K562 (cell line): ENCODE results near the gene KLHL34. TPM values are rescaled to one million over a fixed set of nuclear protein-coding genes. Genes with fewer than 3 reads are reported as not detected.

Experiments used
- ATAC-seq: fragments of 200-7000 bp; cut with Tn5 transposase; 3 replicates; pipeline ENCODE4 v1.9.1; 2020; ENCODE audit warnings: moderate library complexity
- BruUV-seq: library from RNA; stranded (reverse); fragments of 400-500 nt; replicated peaks from 2 replicates; lab custom pipeline; 2021; lab: Mats Ljungman, UMichigan
- CTCF ChIA-PET: fragments of 300-600 bp; formaldehyde crosslinking; extraction: SDS; loops from one replicate; lab custom pipeline; 2021; ENCODE audit warnings: low intra/inter-chr PET ratio; lab: Yijun Ruan, JAX
- POLR2A ChIA-PET: fragments of 300-600, 350-650 bp; sonication (Branson Sonifier 250); formaldehyde crosslinking; extraction: SDS; loops from one replicate; lab custom pipeline; 2021; ENCODE audit warnings: antibody characterized with exemption, inconsistent platforms; lab: Yijun Ruan, JAX
- DNase-seq, 4 experiments: peaks; one replicate each; pipeline versions ENCODE4 v3.0.0 to v3.0.0-alpha.2; 2011 to 2018; ENCODE audit warnings: low spot score in 3 of 4, mixed read lengths in 3 of 4; ENCODE audit errors: extremely low read depth in 1 of 4
- FAIRE-seq: peaks from 2 replicates; lab custom pipeline; 2011; peaks lifted over from hg19 to GRCh38; lab: Jason Lieb, UNC
- H2AFZ ChIP-seq: 2 replicates; pipeline ENCODE4 v1.6.0; 2011; ENCODE audit warnings: low read depth, low read length, control low read depth, inconsistent platforms
- H3K27ac ChIP-seq: fragments of 200-600 bp; 3 replicates; pipeline ENCODE4 v1.8.0; 2011; ENCODE audit warnings: low read depth, mild to moderate bottlenecking, control low read depth, inconsistent platforms, low read length, moderate library complexity, mixed read lengths; ENCODE audit errors: extremely low read depth
- H3K27me3 ChIP-seq, 2 experiments: fragments of 300-600 bp in 1 of 2; 2 replicates in 1 of 2; 3 replicates in 1 of 2; pipeline versions ENCODE4 v1.6.0 to v1.8.0; 2011; ENCODE audit warnings: inconsistent platforms in 2 of 2, low read length in 2 of 2, mild to moderate bottlenecking in 1 of 2, mixed read lengths in 1 of 2, moderate library complexity in 1 of 2; ENCODE audit not compliant: control insufficient read depth in 2 of 2, insufficient read depth in 2 of 2
- H3K36me3 ChIP-seq: fragments of 300-600 bp; 3 replicates; pipeline ENCODE4 v1.8.0; 2011; ENCODE audit warnings: mild to moderate bottlenecking, low read length, inconsistent platforms; ENCODE audit not compliant: control insufficient read depth, insufficient read depth
- H3K4me1 ChIP-seq, 2 experiments: fragments of 200-600 bp in 1 of 2; replicated peaks in 1 of 2; 2 replicates in 1 of 2; 3 replicates in 1 of 2; pipeline versions ENCODE4 v1.5.1 to v1.8.0; 2011; ENCODE audit warnings: inconsistent platforms in 2 of 2, low read length in 2 of 2, mild to moderate bottlenecking in 1 of 2, mixed read lengths in 1 of 2, moderate library complexity in 1 of 2; ENCODE audit not compliant: control insufficient read depth in 2 of 2, insufficient read depth in 2 of 2
- H3K4me2 ChIP-seq: 2 replicates; pipeline ENCODE4 v1.6.1; 2011; ENCODE audit warnings: low read length, control low read depth, inconsistent platforms, mixed read lengths; ENCODE audit not compliant: insufficient read depth
- H3K4me3 ChIP-seq: fragments of 200-600 bp; sonication (generic), shearing (Covaris generic); 2 replicates; pipeline ENCODE4 v1.5.1; 2016; ENCODE audit warnings: control low read depth, inconsistent platforms
- H3K79me2 ChIP-seq: fragments of 200-600 bp; 3 replicates; pipeline ENCODE4 v1.8.0; 2011; ENCODE audit warnings: low read length, inconsistent platforms; ENCODE audit not compliant: control insufficient read depth, insufficient read depth
- H3K9ac ChIP-seq, 2 experiments: 2 replicates each; pipeline versions ENCODE4 v1.6.0 to v1.6.1; 2011; ENCODE audit warnings: low read depth in 2 of 2, low read length in 2 of 2, control low read depth in 1 of 2, inconsistent platforms in 1 of 2, mild to moderate bottlenecking in 1 of 2, mixed read lengths in 1 of 2; ENCODE audit not compliant: insufficient read depth in 1 of 2
- H3K9me1 ChIP-seq: one replicate; pipeline ENCODE4 v1.6.0; 2011; ENCODE audit warnings: inconsistent platforms, mild to moderate bottlenecking, low read length, moderate library complexity; ENCODE audit not compliant: control insufficient read depth, insufficient read depth
- H3K9me3 ChIP-seq: replicated peaks from 2 replicates; pipeline ENCODE4 v1.5.1; 2011; ENCODE audit warnings: low read depth, low read length, inconsistent platforms; ENCODE audit not compliant: control insufficient read depth, insufficient read depth
- H4K20me1 ChIP-seq: replicated peaks from 2 replicates; pipeline ENCODE4 v1.6.1; 2011; ENCODE audit warnings: low read length, inconsistent platforms, mixed read lengths; ENCODE audit not compliant: control insufficient read depth, insufficient read depth
- BRD4 ChIP-seq: fragments of 200-600 bp; sonication (generic); IDR thresholded peaks from 2 replicates; pipeline ENCODE4 v1.6.1; 2017; ENCODE audit warnings: inconsistent platforms
- CC2D1A ChIP-seq: fragments of 450-650 bp; IDR thresholded peaks from 2 replicates; pipeline ENCODE4 v1.6.1; 2017; ENCODE audit warnings: mild to moderate bottlenecking
- CEBPB ChIP-seq: fragments of 450-650 bp; IDR thresholded peaks from 2 replicates; pipeline ENCODE4 v1.6.1; 2016; ENCODE audit warnings: missing genetic modification characterization, missing compliant biosample characterization
- DNMT1 ChIP-seq: fragments of 450-650 bp; IDR thresholded peaks from 2 replicates; pipeline ENCODE4 v1.6.1; 2016; ENCODE audit warnings: antibody characterized with exemption, mild to moderate bottlenecking
- EP400 ChIP-seq: fragments of 450-650 bp; IDR thresholded peaks from 2 replicates; pipeline ENCODE4 v1.6.1; 2017; ENCODE audit warnings: antibody characterized with exemption, mild to moderate bottlenecking, moderate library complexity
- FOSL1 ChIP-seq: fragments of 200-800 bp; sonication (Bioruptor generic); conservative IDR thresholded peaks from 2 replicates; pipeline ENCODE4 v1.6.1; 2016; ENCODE audit warnings: missing genetic modification characterization, missing compliant biosample characterization
- FOXM1 ChIP-seq, 2 experiments: fragments of 450-650 bp in 1 of 2; sonication (generic) in 1 of 2; formaldehyde crosslinking in 1 of 2; IDR thresholded peaks; 2 replicates each; pipeline versions ENCODE4 v1.6.1 to v1.9.0; 2017 to 2022; ENCODE audit warnings: low read depth in 2 of 2, mild to moderate bottlenecking in 2 of 2, missing genetic modification reagents in 1 of 2, moderate library complexity in 1 of 2
- HMG20B ChIP-seq: fragments of 250-450 bp; sonication (Bioruptor Pico); IDR thresholded peaks from 2 replicates; pipeline ENCODE4 v1.5.0; 2021; ENCODE audit warnings: mild to moderate bottlenecking
- KAT8 ChIP-seq: fragments of 450-650 bp; IDR thresholded peaks from 2 replicates; pipeline ENCODE4 v1.6.1; 2016; ENCODE audit warnings: low read depth, mild to moderate bottlenecking
- RBM39 ChIP-seq: fragments of 200-400 bp; formaldehyde crosslinking; optimal IDR thresholded peaks from 2 replicates; pipeline ENCODE3; 2018; ENCODE audit warnings: low read depth, low read length
- STAT5A ChIP-seq: IDR thresholded peaks from 2 replicates; pipeline ENCODE4 v1.6.1; 2012; ENCODE audit warnings: low read length, inconsistent platforms, borderline replicate concordance
- STAT6 ChIP-seq: sonication (generic); formaldehyde crosslinking; IDR thresholded peaks from 2 replicates; pipeline ENCODE4 v1.8.1; 2023; ENCODE audit warnings: mild to moderate bottlenecking, missing genetic modification reagents
- TFAM ChIP-seq: fragments of 250-450 bp; sonication (Bioruptor Pico); conservative IDR thresholded peaks from 2 replicates; pipeline ENCODE4 v1.5.0; 2021; ENCODE audit warnings: mild to moderate bottlenecking, moderate library complexity
- YY1 ChIP-seq, 3 experiments: IDR thresholded peaks; 2 replicates each; pipeline ENCODE4 v1.6.1; 2011; ENCODE audit warnings: low read length in 2 of 3, mild to moderate bottlenecking in 2 of 3, moderate library complexity in 2 of 3, borderline replicate concordance in 1 of 3, control low read depth in 1 of 3, low read depth in 1 of 3; ENCODE audit not compliant: insufficient read depth in 3 of 3, insufficient replicate concordance in 2 of 3, control insufficient read depth in 1 of 3, insufficient read length in 1 of 3; ENCODE audit errors: extremely low read depth in 1 of 3
- ZC3H4 ChIP-seq: sonication (generic); formaldehyde crosslinking; IDR thresholded peaks from 2 replicates; pipeline ENCODE4 v1.9.0; 2021; ENCODE audit warnings: missing genetic modification reagents, borderline replicate concordance
- ZNF12 ChIP-seq: sonication (generic); formaldehyde crosslinking; IDR thresholded peaks from 2 replicates; pipeline ENCODE4 v1.4.0; 2020; ENCODE audit warnings: mild to moderate bottlenecking, missing genetic modification reagents
- ZNF197 ChIP-seq: fragments of 200-800 bp; sonication (Bioruptor generic); IDR thresholded peaks from 2 replicates; pipeline ENCODE4 v1.6.1; 2016; ENCODE audit warnings: low read depth, missing genetic modification characterization, missing compliant biosample characterization
- ZNF224 ChIP-seq: sonication (generic); formaldehyde crosslinking; IDR thresholded peaks from 2 replicates; pipeline ENCODE4 v1.8.0; 2022; ENCODE audit warnings: mild to moderate bottlenecking, missing genetic modification reagents
- ZNF778 ChIP-seq: fragments of 450-650 bp; formaldehyde crosslinking; IDR thresholded peaks from 2 replicates; pipeline ENCODE4 v1.4.0; 2020; ENCODE audit warnings: mild to moderate bottlenecking, moderate library complexity
- WGBS: fragments of 100-300 bp; shearing (Covaris generic); methylation state at CpG from one replicate; pipeline ENCODE4 v1.1.6; 2016; ENCODE audit warnings: low coverage, mixed read lengths; ENCODE audit not compliant: insufficient coverage; ENCODE audit errors: missing lambda C conversion rate; 5-methylcytosine and 5-hydroxymethylcytosine counted together
- in situ Hi-C: fragments of 300-500 bp; cut with MboI; formaldehyde crosslinking; loops from 4 replicates; pipeline ENCODE4 v1.15.0; 2018; ENCODE audit warnings: inconsistent platforms, mixed read lengths
- intact Hi-C: fragments of 100-400 bp; cut with micrococcal nuclease; formaldehyde crosslinking; loops from 2 replicates; pipeline ENCODE4 v1.14.2; 2022
- polyA plus RNA-seq, 8 experiments: library from polyadenylated mRNA; depleted of rRNA in 4 of 8; stranded (reverse) in 5 of 8; unstranded in 3 of 8; fragments of >200 nt; fragmentation: Nextera tagmentation in 2 of 8; fragmentation: Illumina TruSeq in 1 of 8; extraction: Ambion mirVana in 2 of 8; extraction: Trizol in 1 of 8; gene quantifications; 2 replicates each; pipeline versions ENCODE4 v1.2.1 to v1.2.3, GENCODE V29; 2011 to 2014; ENCODE audit warnings: inconsistent platforms in 1 of 8, missing spikeins in 1 of 8
- total RNA-seq, 7 experiments: library from RNA; depleted of rRNA in 6 of 7; stranded (reverse); fragments of >200 nt in 6 of 7; fragmentation: Illumina TruSeq in 2 of 7; extraction: Trizol in 2 of 7; gene quantifications; 2 replicates each; pipeline versions ENCODE4 v1.2.1 to v1.2.3, GENCODE V29; 2011 to 2021; ENCODE audit warnings: low replicate concordance in 1 of 7

KLHL34 gene
- total and polyA plus RNA-seq, 9 of the 15 experiments (the other 6 are each of a cell fraction or from before 2014, with no cell fraction given), result not detected

- DNase-seq (no peak), ATAC-seq (no peak), FAIRE-seq (no peak)
- WGBS, result 0% methylated on average over 2 of the region's 2 CpGs
- intact Hi-C loops (no loop called here), in situ Hi-C loops (no loop called here)
- H3K36me3 ChIP-seq, result no peaks in the 10 kb centered on the region
- no peak overlapping the region for H2AFZ ChIP-seq
- H4K20me1 ChIP-seq, result no peaks in the 10 kb centered on the region
- no peak overlapping the region for H3K4me2 ChIP-seq
- BruUV-seq, result no TSS peak
- no peaks in the 10 kb centered on the region for H3K27me3 ChIP-seq
- CTCF ChIA-PET, result no interaction called here
- no peak overlapping the region for H3K4me3 ChIP-seq
- no peaks in the 10 kb centered on the region for H3K9me3 ChIP-seq
- TF ChIP-seq STAT5A, result no peak
- TF ChIP-seq ZNF224 (CRISPR knock-in tag), result no peak
- no peak for TF ChIP-seq DNMT1
- TF ChIP-seq TFAM (CRISPR knock-in tag), result no peak
- no peak for TF ChIP-seq ZNF12
- TF ChIP-seq CEBPB (tag), result no peak
- TF ChIP-seq RBM39, result no peak
- no peak for TF ChIP-seq BRD4
- no peak for TF ChIP-seq ZC3H4 (CRISPR knock-in tag)
- TF ChIP-seq STAT6 (CRISPR knock-in tag), result no peak
- no peak for TF ChIP-seq ZNF778 (CRISPR knock-in tag)
- no peak for TF ChIP-seq YY1 (IDR thresholded peaks at IDR 0.05; ENCODE audit: borderline replicate concordance in 1 of 3, control insufficient read depth in 1 of 3, extremely low read depth in 1 of 3, insufficient read depth in 3 of 3, insufficient read length in 1 of 3, insufficient replicate concordance in 2 of 3, low read depth in 1 of 3, low read length in 2 of 3)
- TF ChIP-seq HMG20B, result no peak
- no peak for TF ChIP-seq ZNF197 (CRISPR knock-in tag)
- TF ChIP-seq FOXM1 (IDR thresholded peaks at IDR 0.05; ENCODE audit: low read depth), result no peak
- no peak for TF ChIP-seq FOXM1 (CRISPR knock-in tag; IDR thresholded peaks at IDR 0.05; ENCODE audit: low read depth)
- TF ChIP-seq EP400, result no peak
- no peak for TF ChIP-seq FOSL1
- no peak for TF ChIP-seq KAT8
- TF ChIP-seq CC2D1A, result no peak
- POLR2A ChIA-PET, result no interaction called here
- no peaks in the 10 kb centered on the region for H3K9me1 ChIP-seq
- H3K79me2 ChIP-seq, result no peaks in the 10 kb centered on the region
- H3K27ac ChIP-seq, result no peak overlapping the region
- no peak overlapping the region for H3K9ac ChIP-seq
- no peaks in the 10 kb centered on the region for H3K4me1 ChIP-seq
These were observed 17.8 kb upstream of the KLHL34 start for GRCh38 chrX:21675931-21676330.
